ENCODE data around the gene ESYT2.
A peak's percentile ranks its signal among the peaks of the same experiment; 100 is the strongest.
"Not testable (repeated sequence)": the region's sequence is repeated elsewhere in the genome, so short reads cannot be mapped to it uniquely, and the experiment has no call there.

ESYT2 gene

GRCh38 chr7:158702944-158703343, 126.4 kb downstream of the ESYT2 start:
- Histone ChIP-seq H3K4me3 (ENCODE audit: insufficient read depth, low read depth, low read length, poor library complexity, severe bottlenecking) (no peak overlapping the region), H3K9me3 (ENCODE audit: control insufficient read depth, low read length) (no peaks in the 10 kb centered on the region), H3K4me1 (ENCODE audit: control insufficient read depth, insufficient read depth, low read length, poor library complexity, severe bottlenecking) (peaks cover 6% of the 10 kb centered on the region), H3K27me3 (replicated peaks; ENCODE audit: control insufficient read depth, insufficient read depth, low read length, poor library complexity, severe bottlenecking) (no peaks in the 10 kb centered on the region), H3K27ac (ENCODE audit: insufficient read depth, low read length, poor library complexity, severe bottlenecking) (no peak overlapping the region), H3K36me3 (ENCODE audit: control insufficient read depth, insufficient read depth, low read length) (no peaks in the 10 kb centered on the region)
- no peak for DNase-seq

- no peak overlapping the region for H3K27ac ChIP-seq (ENCODE audit: insufficient read depth, low read length, poor library complexity, severe bottlenecking)
- H3K4me3 ChIP-seq (ENCODE audit: insufficient read depth, low read depth, low read length, poor library complexity, severe bottlenecking) = no peak overlapping the region
- H3K4me1 ChIP-seq (ENCODE audit: control insufficient read depth, insufficient read depth, low read length, poor library complexity, severe bottlenecking) = peaks cover 6% of the 10 kb centered on the region
- no peaks in the 10 kb centered on the region for H3K36me3 ChIP-seq (ENCODE audit: control insufficient read depth, insufficient read depth, low read length)
- no peaks in the 10 kb centered on the region for H3K9me3 ChIP-seq (ENCODE audit: control insufficient read depth, low read length)
- no peaks in the 10 kb centered on the region for H3K27me3 ChIP-seq (replicated peaks; ENCODE audit: control insufficient read depth, insufficient read depth, low read length, poor library complexity, severe bottlenecking)
- DNase-seq = no peak
Observed at GRCh38 chr7:158702196-158702595, 127.1 kb downstream of the ESYT2 start.

GRCh38 chr7:158700008-158700407, 129.3 kb downstream of the ESYT2 start:
- Histone ChIP-seq H3K4me1 (ENCODE audit: control insufficient read depth, insufficient read depth, low read length, poor library complexity, severe bottlenecking) (no peaks in the 10 kb centered on the region), H3K36me3 (ENCODE audit: control insufficient read depth, insufficient read depth, low read length) (no peaks in the 10 kb centered on the region), H3K4me3 (ENCODE audit: insufficient read depth, low read depth, low read length, poor library complexity, severe bottlenecking) (no peak overlapping the region), H3K27me3 (replicated peaks; ENCODE audit: control insufficient read depth, insufficient read depth, low read length, poor library complexity, severe bottlenecking) (no peaks in the 10 kb centered on the region), H3K9me3 (ENCODE audit: control insufficient read depth, low read length) (no peaks in the 10 kb centered on the region), H3K27ac (ENCODE audit: insufficient read depth, low read length, poor library complexity, severe bottlenecking) (no peak overlapping the region)
- DNase-seq = no peak

- Histone ChIP-seq H3K27me3 (replicated peaks; ENCODE audit: control insufficient read depth, insufficient read depth, low read length, poor library complexity, severe bottlenecking) (no peaks in the 10 kb centered on the region), H3K27ac (ENCODE audit: insufficient read depth, low read length, poor library complexity, severe bottlenecking) (no peak overlapping the region), H3K4me1 (ENCODE audit: control insufficient read depth, insufficient read depth, low read length, poor library complexity, severe bottlenecking) (no peaks in the 10 kb centered on the region), H3K9me3 (ENCODE audit: control insufficient read depth, low read length) (no peaks in the 10 kb centered on the region), H3K36me3 (ENCODE audit: control insufficient read depth, insufficient read depth, low read length) (no peaks in the 10 kb centered on the region), H3K4me3 (ENCODE audit: insufficient read depth, low read depth, low read length, poor library complexity, severe bottlenecking) (no peak overlapping the region)
- DNase-seq = no peak
Observed at GRCh38 chr7:158699341-158699740, 130.0 kb downstream of the ESYT2 start.

- Histone ChIP-seq H3K36me3 (ENCODE audit: control insufficient read depth, insufficient read depth, low read length) (no peaks in the 10 kb centered on the region), H3K27me3 (replicated peaks; ENCODE audit: control insufficient read depth, insufficient read depth, low read length, poor library complexity, severe bottlenecking) (no peaks in the 10 kb centered on the region), H3K4me3 (ENCODE audit: insufficient read depth, low read depth, low read length, poor library complexity, severe bottlenecking) (no peak overlapping the region), H3K9me3 (ENCODE audit: control insufficient read depth, low read length) (no peaks in the 10 kb centered on the region), H3K27ac (ENCODE audit: insufficient read depth, low read length, poor library complexity, severe bottlenecking) (no peak overlapping the region), H3K4me1 (ENCODE audit: control insufficient read depth, insufficient read depth, low read length, poor library complexity, severe bottlenecking) (no peaks in the 10 kb centered on the region)
- no peak for DNase-seq
Observed at GRCh38 chr7:158698657-158699195, 130.6 kb downstream of the ESYT2 start.

GRCh38 chr7:158697597-158697996, 131.7 kb downstream of the ESYT2 start:
- H3K9me3 ChIP-seq (ENCODE audit: control insufficient read depth, low read length); DNase-seq; H3K27me3 ChIP-seq (replicated peaks; ENCODE audit: control insufficient read depth, insufficient read depth, low read length, poor library complexity, severe bottlenecking); H3K27ac ChIP-seq (ENCODE audit: insufficient read depth, low read length, poor library complexity, severe bottlenecking); H3K36me3 ChIP-seq (ENCODE audit: control insufficient read depth, insufficient read depth, low read length); H3K4me1 ChIP-seq (ENCODE audit: control insufficient read depth, insufficient read depth, low read length, poor library complexity, severe bottlenecking); H3K4me3 ChIP-seq (ENCODE audit: insufficient read depth, low read depth, low read length, poor library complexity, severe bottlenecking): not testable (repeated sequence)

GRCh38 chr7:158695726-158696452, 133.4 kb downstream of the ESYT2 start:
- Histone ChIP-seq H3K36me3 (ENCODE audit: control insufficient read depth, insufficient read depth, low read length) (no peaks in the 10 kb centered on the region), H3K27ac (ENCODE audit: insufficient read depth, low read length, poor library complexity, severe bottlenecking) (no peak overlapping the region), H3K4me3 (ENCODE audit: insufficient read depth, low read depth, low read length, poor library complexity, severe bottlenecking) (no peak overlapping the region), H3K4me1 (ENCODE audit: control insufficient read depth, insufficient read depth, low read length, poor library complexity, severe bottlenecking) (no peaks in the 10 kb centered on the region), H3K9me3 (ENCODE audit: control insufficient read depth, low read length) (no peaks in the 10 kb centered on the region), H3K27me3 (replicated peaks; ENCODE audit: control insufficient read depth, insufficient read depth, low read length, poor library complexity, severe bottlenecking) (no peaks in the 10 kb centered on the region)
- DNase-seq = peak; percentile 20 to 33 (median 32)

- no peaks in the 10 kb centered on the region for H3K4me1 ChIP-seq (ENCODE audit: control insufficient read depth, insufficient read depth, low read length, poor library complexity, severe bottlenecking)
- H3K27me3 ChIP-seq (replicated peaks; ENCODE audit: control insufficient read depth, insufficient read depth, low read length, poor library complexity, severe bottlenecking) = no peaks in the 10 kb centered on the region
- H3K27ac ChIP-seq (ENCODE audit: insufficient read depth, low read length, poor library complexity, severe bottlenecking) = no peak overlapping the region
- H3K4me3 ChIP-seq (ENCODE audit: insufficient read depth, low read depth, low read length, poor library complexity, severe bottlenecking) = no peak overlapping the region
- H3K9me3 ChIP-seq (ENCODE audit: control insufficient read depth, low read length) = no peaks in the 10 kb centered on the region
- no peaks in the 10 kb centered on the region for H3K36me3 ChIP-seq (ENCODE audit: control insufficient read depth, insufficient read depth, low read length)
- no peak for DNase-seq
Observed at GRCh38 chr7:158695056-158695455, 134.3 kb downstream of the ESYT2 start.

GRCh38 chr7:158694650-158695049, 134.7 kb downstream of the ESYT2 start:
- H3K4me3 ChIP-seq (ENCODE audit: insufficient read depth, low read depth, low read length, poor library complexity, severe bottlenecking) = no peak overlapping the region
- no peaks in the 10 kb centered on the region for H3K4me1 ChIP-seq (ENCODE audit: control insufficient read depth, insufficient read depth, low read length, poor library complexity, severe bottlenecking)
- no peak for DNase-seq
- H3K27me3 ChIP-seq (replicated peaks; ENCODE audit: control insufficient read depth, insufficient read depth, low read length, poor library complexity, severe bottlenecking) = no peaks in the 10 kb centered on the region
- no peaks in the 10 kb centered on the region for H3K36me3 ChIP-seq (ENCODE audit: control insufficient read depth, insufficient read depth, low read length)
- H3K27ac ChIP-seq (ENCODE audit: insufficient read depth, low read length, poor library complexity, severe bottlenecking) = no peak overlapping the region
- H3K9me3 ChIP-seq (ENCODE audit: control insufficient read depth, low read length) = no peaks in the 10 kb centered on the region

- H3K9me3 ChIP-seq (ENCODE audit: control insufficient read depth, low read length) = no peaks in the 10 kb centered on the region
- no peaks in the 10 kb centered on the region for H3K36me3 ChIP-seq (ENCODE audit: control insufficient read depth, insufficient read depth, low read length)
- H3K27me3 ChIP-seq (replicated peaks; ENCODE audit: control insufficient read depth, insufficient read depth, low read length, poor library complexity, severe bottlenecking) = no peaks in the 10 kb centered on the region
- no peaks in the 10 kb centered on the region for H3K4me1 ChIP-seq (ENCODE audit: control insufficient read depth, insufficient read depth, low read length, poor library complexity, severe bottlenecking)
- no peak for DNase-seq
- H3K27ac ChIP-seq (ENCODE audit: insufficient read depth, low read length, poor library complexity, severe bottlenecking) = no peak overlapping the region
- H3K4me3 ChIP-seq (ENCODE audit: insufficient read depth, low read depth, low read length, poor library complexity, severe bottlenecking) = no peak overlapping the region
Observed at GRCh38 chr7:158689488-158689887, 139.8 kb downstream of the ESYT2 start.
